Activated T-cell treated with anti-CD3 and anti-CD28 coated beads for 24 hours (primary cell): ENCODE results near the gene GRAMD1A.
"Not testable (repeated sequence)": the region's sequence is repeated elsewhere in the genome, so short reads cannot be mapped to it uniquely, and the experiment has no call there.

Experiments
- DNase-seq: peaks from one replicate; pipeline ENCODE4 v3.0.0-alpha.2; 2020; ENCODE audit warnings: low read depth

Gene GRAMD1A

GRCh38 chr19:34979819-34980640 lies 20.1 kb upstream of the GRAMD1A start:
- no peak for DNase-seq

- DNase-seq, result no peak
Measured at GRCh38 chr19:34982275-34982674, 17.8 kb upstream of the GRAMD1A start.

- DNase-seq, result no peak
Measured at GRCh38 chr19:34983786-34984185, 16.3 kb upstream of the GRAMD1A start.

- DNase-seq, result no peak
Measured at GRCh38 chr19:34984287-34984686, 15.8 kb upstream of the GRAMD1A start.

GRCh38 chr19:34985249-34986022 lies 14.7 kb upstream of the GRAMD1A start:
- no peak for DNase-seq

- no peak for DNase-seq
Measured at GRCh38 chr19:34988119-34988518, 12.0 kb upstream of the GRAMD1A start.

- DNase-seq, result no peak
Measured at GRCh38 chr19:34989298-34989697, 10.8 kb upstream of the GRAMD1A start.

GRCh38 chr19:34990578-34991192 lies 9.4 kb upstream of the GRAMD1A start:
- DNase-seq, result peak; percentile 38

GRCh38 chr19:34991542-34992333 lies 8.4 kb upstream of the GRAMD1A start:
- DNase-seq, result no peak

- not testable (repeated sequence) for DNase-seq
Measured at GRCh38 chr19:34992582-34992981, 7.5 kb upstream of the GRAMD1A start.

- no peak for DNase-seq
Measured at GRCh38 chr19:34994286-34994642, 5.9 kb upstream of the GRAMD1A start.

- no peak for DNase-seq
Measured at GRCh38 chr19:34994643-34995541, 5.2 kb upstream of the GRAMD1A start.

GRCh38 chr19:34995551-34995950 lies 4.6 kb upstream of the GRAMD1A start:
- no peak for DNase-seq

GRCh38 chr19:34997071-34997617 lies 3.0 kb upstream of the GRAMD1A start:
- no peak for DNase-seq

- DNase-seq, result not testable (repeated sequence)
Measured at GRCh38 chr19:34998224-34998623, 1.9 kb upstream of the GRAMD1A start.

- DNase-seq, result no peak
Measured at GRCh38 chr19:34998777-34999497, 1.2 kb upstream of the GRAMD1A start.

- no peak for DNase-seq
Measured at GRCh38 chr19:35000338-35000646, 169 bp downstream of the GRAMD1A start.

- DNase-seq, result peak; percentile 49
Measured at GRCh38 chr19:35000647-35001501, 751 bp downstream of the GRAMD1A start.

GRCh38 chr19:35002037-35002535 lies 2.0 kb downstream of the GRAMD1A start:
- no peak for DNase-seq
